Thyroid gland (tissue), 4 donors: ENCODE results near the gene OR52E1. TPM values are rescaled to one million over a fixed set of nuclear protein-coding genes. Genes with fewer than 3 reads are reported as not detected.

ENCODE experiments used
- DNase-seq, 2 donors: peaks; one replicate each; pipeline ENCODE4 v3.0.0-alpha.2; 2019
- H3K27ac ChIP-seq, 3 donors: fragments of 200-600 bp; sonication (generic); 1 replicate in 2 of 3; 2 replicates in 1 of 3; pipeline ENCODE4 v1.5.1; 2016 to 2019; ENCODE audit warnings: mild to moderate bottlenecking in 1 of 3, moderate library complexity in 1 of 3
- H3K27me3 ChIP-seq: fragments of 200-600 bp; sonication (generic); one replicate; pipeline ENCODE4 v1.5.1; 2019
- H3K36me3 ChIP-seq, 2 donors: fragments of 200-600 bp; sonication (generic); one replicate each; pipeline ENCODE4 v1.5.1; 2016 to 2019
- H3K4me1 ChIP-seq, 2 donors: fragments of 200-600 bp; sonication (generic); one replicate each; pipeline ENCODE4 v1.5.1; 2017 to 2019
- H3K4me3 ChIP-seq, 3 donors: fragments of 200-600 bp; sonication (generic); replicated peaks in 1 of 3; 1 replicate in 2 of 3; 2 replicates in 1 of 3; pipeline ENCODE4 v1.5.1; 2016; ENCODE audit warnings: mild to moderate bottlenecking in 1 of 3
- H3K9me3 ChIP-seq: fragments of 200-600 bp; sonication (generic); one replicate; pipeline ENCODE4 v1.5.1; 2017
- POLR2A ChIP-seq, 2 donors: fragments of 450-650 bp; IDR thresholded peaks; one replicate each; pipeline ENCODE4 v1.6.1; 2017; ENCODE audit warnings: antibody characterized with exemption in 2 of 2, mild to moderate bottlenecking in 2 of 2, moderate library complexity in 1 of 2
- WGBS, 2 donors: methylation state at CpG; one replicate each; pipeline ENCODE4 v1.1.5; 2017; 5-methylcytosine and 5-hydroxymethylcytosine counted together
- intact Hi-C: fragments of 100-400 bp; cut with DNase I; formaldehyde crosslinking; loops from one replicate; pipeline ENCODE4 v1.15.1; 2023
- total RNA-seq, 4 donors: library from RNA; depleted of rRNA; stranded (reverse); fragments of >200 nt; gene quantifications; one replicate each; pipeline ENCODE4 v1.2.3, GENCODE V29; 2016
- TF ChIP-seq, protein P1 (sequence below), 6 experiments: fragments of 200-600 bp in 3 of 6; fragments of 450-650 bp in 3 of 6; sonication (generic) in 3 of 6; IDR thresholded peaks; one replicate each; pipeline ENCODE4 v1.5.1; 2016 to 2019; ENCODE audit warnings: antibody characterized with exemption in 6 of 6, mild to moderate bottlenecking in 2 of 6, inconsistent platforms in 1 of 6, moderate library complexity in 1 of 6

OR52E1 gene
- total RNA-seq, 4 donors from 2014 or later: not detected

DNA sequence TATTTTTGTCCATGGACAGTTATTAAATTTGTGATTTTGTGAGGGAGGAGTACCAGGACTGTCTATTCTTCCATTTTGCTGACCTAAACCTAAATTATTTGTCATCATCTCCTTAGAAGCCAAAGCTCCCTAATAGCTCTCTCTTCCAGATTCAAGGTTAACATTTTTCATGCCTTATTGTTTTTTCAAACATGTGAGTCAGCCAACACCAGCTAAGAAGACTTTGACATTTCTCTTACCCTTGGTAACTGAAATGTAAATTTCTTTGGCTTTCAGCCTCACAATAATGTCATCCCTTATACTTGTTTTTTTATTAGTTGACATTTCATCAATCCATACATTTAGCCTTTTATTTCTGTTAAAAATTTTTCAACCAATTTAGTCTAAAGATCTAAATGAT lies 19.2 kb downstream of the OR52E1 start:
- DNase-seq: no peak
- no peaks in the 10 kb centered on the region for H3K9me3 ChIP-seq
- H3K36me3 ChIP-seq: no peaks in the 10 kb centered on the region
- H3K27ac ChIP-seq: no peak overlapping the region
- no peak overlapping the region for H3K4me3 ChIP-seq
- H3K4me1 ChIP-seq: no peaks in the 10 kb centered on the region
- intact Hi-C loops: no loop called here
- TF ChIP-seq, protein P1, sequence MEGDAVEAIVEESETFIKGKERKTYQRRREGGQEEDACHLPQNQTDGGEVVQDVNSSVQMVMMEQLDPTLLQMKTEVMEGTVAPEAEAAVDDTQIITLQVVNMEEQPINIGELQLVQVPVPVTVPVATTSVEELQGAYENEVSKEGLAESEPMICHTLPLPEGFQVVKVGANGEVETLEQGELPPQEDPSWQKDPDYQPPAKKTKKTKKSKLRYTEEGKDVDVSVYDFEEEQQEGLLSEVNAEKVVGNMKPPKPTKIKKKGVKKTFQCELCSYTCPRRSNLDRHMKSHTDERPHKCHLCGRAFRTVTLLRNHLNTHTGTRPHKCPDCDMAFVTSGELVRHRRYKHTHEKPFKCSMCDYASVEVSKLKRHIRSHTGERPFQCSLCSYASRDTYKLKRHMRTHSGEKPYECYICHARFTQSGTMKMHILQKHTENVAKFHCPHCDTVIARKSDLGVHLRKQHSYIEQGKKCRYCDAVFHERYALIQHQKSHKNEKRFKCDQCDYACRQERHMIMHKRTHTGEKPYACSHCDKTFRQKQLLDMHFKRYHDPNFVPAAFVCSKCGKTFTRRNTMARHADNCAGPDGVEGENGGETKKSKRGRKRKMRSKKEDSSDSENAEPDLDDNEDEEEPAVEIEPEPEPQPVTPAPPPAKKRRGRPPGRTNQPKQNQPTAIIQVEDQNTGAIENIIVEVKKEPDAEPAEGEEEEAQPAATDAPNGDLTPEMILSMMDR (IDR thresholded peaks at IDR 0.05): no peak
- TF ChIP-seq POLR2A (IDR thresholded peaks at IDR 0.05): no peak
- H3K27me3 ChIP-seq: no peaks in the 10 kb centered on the region

DNA sequence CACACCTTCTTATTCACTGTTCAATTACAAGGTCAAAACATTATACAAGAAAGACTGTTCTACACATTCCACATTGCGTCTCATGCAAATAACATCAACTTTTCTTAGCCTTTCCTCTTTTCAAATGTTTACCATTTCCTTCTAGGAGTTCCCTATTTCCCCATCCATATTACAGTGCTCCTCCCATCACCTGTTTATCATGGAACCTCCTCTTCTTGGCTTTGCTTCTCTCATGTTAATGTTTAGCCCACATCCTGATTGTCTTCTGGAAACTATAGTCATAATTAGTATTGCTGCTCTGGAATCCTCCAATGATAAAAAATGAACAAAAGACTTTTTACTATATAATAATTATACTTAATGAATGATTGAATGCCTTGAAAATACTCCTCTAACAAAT lies 21.3 kb downstream of the OR52E1 start:
- Histone ChIP-seq H3K27me3 (no peaks in the 10 kb centered on the region), H3K36me3 (no peaks in the 10 kb centered on the region), H3K4me3 (no peak overlapping the region), H3K4me1 (no peaks in the 10 kb centered on the region), H3K27ac (no peak overlapping the region), H3K9me3 (no peaks in the 10 kb centered on the region)
- WGBS, 2 donors: 95% methylated on average over 1 of the region's 1 CpG
- no peak for TF ChIP-seq POLR2A (IDR thresholded peaks at IDR 0.05)
- TF ChIP-seq, protein P1 (IDR thresholded peaks at IDR 0.05): no peak
- DNase-seq: no peak
- intact Hi-C loops: no loop called here

DNA sequence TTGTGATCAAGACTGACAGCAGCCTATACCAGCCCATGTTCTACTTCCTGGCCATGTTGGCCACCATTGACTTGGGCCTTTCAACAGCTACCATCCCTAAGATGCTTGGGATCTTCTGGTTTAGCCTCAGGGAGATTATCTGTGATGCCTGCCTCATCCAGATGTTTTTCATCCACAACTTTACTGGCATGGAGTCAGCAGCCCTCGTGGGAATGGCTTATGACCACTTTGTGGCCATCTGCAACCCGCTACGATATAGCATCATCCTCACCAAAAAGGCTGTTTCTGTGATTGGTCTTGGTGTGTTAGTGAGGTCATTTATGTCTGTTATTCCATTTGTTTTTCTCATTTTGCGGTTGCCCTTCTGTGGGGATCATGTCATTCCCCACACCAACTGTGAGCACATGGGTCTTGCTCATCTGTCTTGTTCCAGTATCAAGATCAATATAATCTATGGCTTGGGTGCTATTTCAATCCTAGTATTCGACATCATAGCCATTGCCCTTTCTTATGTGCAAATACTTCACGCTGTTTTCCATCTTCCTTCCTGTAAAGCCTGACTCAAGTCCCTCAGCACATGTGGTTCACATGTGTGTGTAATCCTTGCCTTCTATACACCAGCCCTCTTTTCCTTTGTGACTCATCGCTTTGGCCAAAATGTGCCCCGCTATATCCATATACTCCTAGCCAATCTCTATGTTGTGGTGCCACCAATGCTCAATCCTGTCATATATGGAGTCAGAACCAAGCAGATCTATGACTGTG lies 23.6 kb downstream of the OR52E1 start:
- Histone ChIP-seq H3K27me3 (no peaks in the 10 kb centered on the region), H3K4me3 (no peak overlapping the region), H3K27ac (no peak overlapping the region), H3K9me3 (no peaks in the 10 kb centered on the region), H3K4me1 (no peaks in the 10 kb centered on the region), H3K36me3 (no peaks in the 10 kb centered on the region)
- intact Hi-C loops: no loop called here
- 90 to 91% methylated on average over 8 of the region's 8 CpGs for WGBS, 2 donors
- TF ChIP-seq, protein P1 (IDR thresholded peaks at IDR 0.05): no peak
- no peak for TF ChIP-seq POLR2A (IDR thresholded peaks at IDR 0.05)
- no peak for DNase-seq

DNA sequence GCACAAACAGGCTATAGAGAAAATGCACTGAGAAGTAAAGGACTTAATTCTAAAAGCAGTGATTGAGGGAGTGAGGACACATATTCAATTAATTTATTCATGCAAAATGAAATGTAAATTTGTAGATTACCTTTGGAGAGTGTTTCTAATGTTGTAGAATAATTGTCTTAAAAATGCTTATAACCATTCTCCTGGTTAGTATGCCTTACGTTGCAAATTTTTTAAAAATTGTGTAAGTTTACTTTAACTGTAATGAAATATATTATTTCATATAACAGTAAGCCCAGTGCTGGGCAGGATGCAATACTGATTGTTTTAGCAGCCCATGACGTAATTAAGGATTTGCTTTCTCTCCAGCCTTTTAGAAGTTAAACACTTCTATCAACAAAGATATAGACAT lies 26.6 kb downstream of the OR52E1 start:
- H3K27me3 ChIP-seq: no peaks in the 10 kb centered on the region
- no peak overlapping the region for H3K4me3 ChIP-seq
- WGBS, 2 donors: 87 to 90% methylated on average over 2 of the region's 2 CpGs
- no peaks in the 10 kb centered on the region for H3K36me3 ChIP-seq
- TF ChIP-seq, protein P1 (IDR thresholded peaks at IDR 0.05): no peak
- TF ChIP-seq POLR2A (IDR thresholded peaks at IDR 0.05): no peak
- no peaks in the 10 kb centered on the region for H3K9me3 ChIP-seq
- DNase-seq: no peak
- H3K27ac ChIP-seq: no peak overlapping the region
- H3K4me1 ChIP-seq: no peaks in the 10 kb centered on the region
- intact Hi-C loops: no loop called here

DNA sequence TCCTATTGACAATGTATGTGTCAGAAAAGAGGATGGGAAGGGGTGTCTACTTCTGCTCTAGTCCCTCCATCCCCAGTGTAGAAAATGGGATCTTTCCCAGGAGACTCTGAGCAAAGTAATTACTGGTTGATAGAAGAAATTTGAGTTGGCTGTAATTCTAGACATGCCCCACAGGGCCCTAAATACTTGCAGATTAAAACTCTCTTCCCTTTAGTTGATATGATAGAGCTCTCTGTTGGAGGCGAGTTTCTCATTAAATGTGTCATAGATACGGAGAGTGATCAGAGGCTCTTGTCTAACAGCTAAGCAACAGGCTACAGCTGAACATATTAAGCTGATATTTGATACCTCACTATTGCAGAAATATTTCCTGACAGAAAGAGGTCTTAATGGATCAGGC lies 32.9 kb downstream of the OR52E1 start:
- H3K4me1 ChIP-seq: no peaks in the 10 kb centered on the region
- no peak for DNase-seq
- H3K4me3 ChIP-seq: no peak overlapping the region
- no peak overlapping the region for H3K27ac ChIP-seq
- H3K9me3 ChIP-seq: no peaks in the 10 kb centered on the region
- no peaks in the 10 kb centered on the region for H3K36me3 ChIP-seq
- no peaks in the 10 kb centered on the region for H3K27me3 ChIP-seq
- TF ChIP-seq, protein P1 (IDR thresholded peaks at IDR 0.05): no peak
- TF ChIP-seq POLR2A (IDR thresholded peaks at IDR 0.05): no peak
- WGBS, 2 donors: 54 to 63% methylated on average over 2 of the region's 2 CpGs
- intact Hi-C loops: no loop called here
